ENCODE data around the gene RTRAF.

Gene RTRAF

DNA sequence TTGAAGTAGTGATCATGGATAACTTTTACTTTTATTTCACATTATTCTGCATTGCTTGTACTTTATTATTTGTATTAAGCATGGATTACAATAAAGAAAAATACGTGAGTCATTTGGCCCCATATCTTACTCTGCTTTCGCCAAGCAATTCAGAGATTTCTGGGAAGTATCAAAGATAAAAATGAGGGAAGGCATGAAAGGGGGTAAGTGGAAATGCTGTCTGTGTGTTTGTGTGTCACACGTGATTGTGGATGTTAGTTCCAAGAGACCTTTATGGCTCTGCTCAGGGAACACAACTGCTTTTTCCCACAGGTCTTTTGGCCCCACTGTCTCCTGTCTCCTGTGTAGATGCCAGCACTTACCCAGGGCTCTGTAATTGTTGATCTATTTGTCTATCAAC, 69.0 kb downstream of the RTRAF start:
- TF ChIP-seq POLR2AphosphoS5 (IDR thresholded peaks at IDR 0.05; ENCODE audit: low read depth) (no peak), GABPA (IDR thresholded peaks at IDR 0.05; ENCODE audit: low read depth) (no peak), SPI1 (IDR thresholded peaks at IDR 0.05; ENCODE audit: borderline replicate concordance, low read depth) (no peak), REST (IDR thresholded peaks at IDR 0.05; ENCODE audit: insufficient replicate concordance, low read depth) (no peak), CTCF (IDR thresholded peaks at IDR 0.05; ENCODE audit: insufficient read depth, low read length) (no peak)
- no peak overlapping the region for H3K4me3 ChIP-seq (replicated peaks; ENCODE audit: insufficient read depth, low read length)
- DNase-seq (ENCODE audit: low read depth in 1 of 2, low spot score in 1 of 2) = no peak
- peaks cover 14% of the 10 kb centered on the region for H3K27me3 ChIP-seq (ENCODE audit: insufficient read depth, poor library complexity, severe bottlenecking)
- H3K27ac ChIP-seq (replicated peaks) = no peak overlapping the region

DNA sequence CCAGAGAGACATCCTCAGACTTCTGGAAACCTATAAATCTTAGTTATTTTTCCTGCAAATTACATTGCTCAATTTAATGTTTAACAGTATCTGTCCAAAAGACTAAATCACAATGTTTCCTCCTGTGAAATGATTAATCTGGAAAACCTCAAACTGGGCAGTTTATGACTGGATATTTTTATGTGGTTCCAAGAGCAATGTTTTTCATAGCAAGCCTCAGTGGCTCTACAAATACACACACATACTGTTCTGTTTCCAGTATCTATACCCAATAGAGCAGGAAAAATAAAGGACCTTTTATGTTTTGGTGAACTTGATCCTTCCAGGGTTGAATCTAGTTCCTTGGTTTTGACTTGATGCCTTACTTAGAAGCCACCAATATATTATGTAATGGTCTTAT, 70.3 kb downstream of the RTRAF start:
- DNase-seq (ENCODE audit: low read depth in 1 of 2, low spot score in 1 of 2) = no peak
- Histone ChIP-seq H3K4me3 (replicated peaks; ENCODE audit: insufficient read depth, low read length) (no peak overlapping the region), H3K27me3 (ENCODE audit: insufficient read depth, poor library complexity, severe bottlenecking) (peaks cover 14% of the 10 kb centered on the region), H3K27ac (replicated peaks) (no peak overlapping the region)
- TF ChIP-seq POLR2AphosphoS5 (IDR thresholded peaks at IDR 0.05; ENCODE audit: low read depth) (no peak), CTCF (IDR thresholded peaks at IDR 0.05; ENCODE audit: insufficient read depth, low read length) (no peak), SPI1 (IDR thresholded peaks at IDR 0.05; ENCODE audit: borderline replicate concordance, low read depth) (no peak), REST (IDR thresholded peaks at IDR 0.05; ENCODE audit: insufficient replicate concordance, low read depth) (no peak), GABPA (IDR thresholded peaks at IDR 0.05; ENCODE audit: low read depth) (no peak)

- Histone ChIP-seq H3K27ac (replicated peaks) (no peak overlapping the region), H3K27me3 (ENCODE audit: insufficient read depth, poor library complexity, severe bottlenecking) (peaks cover 12% of the 10 kb centered on the region), H3K4me3 (replicated peaks; ENCODE audit: insufficient read depth, low read length) (no peak overlapping the region)
- TF ChIP-seq SPI1 (IDR thresholded peaks at IDR 0.05; ENCODE audit: borderline replicate concordance, low read depth) (no peak), CTCF (IDR thresholded peaks at IDR 0.05; ENCODE audit: insufficient read depth, low read length) (no peak), POLR2AphosphoS5 (IDR thresholded peaks at IDR 0.05; ENCODE audit: low read depth) (no peak), GABPA (IDR thresholded peaks at IDR 0.05; ENCODE audit: low read depth) (no peak), REST (IDR thresholded peaks at IDR 0.05; ENCODE audit: insufficient replicate concordance, low read depth) (no peak)
- no peak for DNase-seq (ENCODE audit: low read depth in 1 of 2, low spot score in 1 of 2)
These were observed 70.7 kb downstream of the RTRAF start for GRCh38 chr14:52060080-52060479.

All from HL-60 (cell line).